HG03457 (cell line): ENCODE measurements around the gene ERP27.

Experiments
- ATAC-seq: cut with Tn5 transposase; IDR thresholded peaks from one replicate; pipeline ENCODE4 v1.9.1; 2021; ENCODE audit warnings: moderate number of reproducible peaks; ENCODE audit not compliant: unreplicated experiment

ERP27 gene

GRCh38 chr12:14905269-14906004 lies 32.9 kb downstream of the ERP27 start:
- ATAC-seq, result no peak

DNA sequence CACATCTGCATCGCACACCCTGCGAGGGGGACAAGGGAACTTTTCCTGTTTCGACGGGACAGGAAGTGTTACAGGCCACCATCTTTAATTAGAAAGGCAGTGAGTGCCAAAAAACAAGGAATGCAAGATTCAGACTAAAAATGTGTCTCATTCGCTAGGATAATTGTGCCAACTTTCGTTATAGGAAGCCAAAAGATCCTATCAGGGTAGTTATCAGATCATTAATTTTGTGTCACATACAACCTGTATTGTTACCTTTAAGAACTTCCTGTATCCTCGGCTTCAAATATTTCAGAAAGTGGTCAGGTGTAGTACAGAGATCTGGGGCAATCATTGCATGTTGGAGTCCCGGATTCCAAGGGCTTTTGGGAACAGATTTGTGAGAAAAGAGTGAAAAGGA lies 33.5 kb downstream of the ERP27 start:
- ATAC-seq, result no peak

DNA sequence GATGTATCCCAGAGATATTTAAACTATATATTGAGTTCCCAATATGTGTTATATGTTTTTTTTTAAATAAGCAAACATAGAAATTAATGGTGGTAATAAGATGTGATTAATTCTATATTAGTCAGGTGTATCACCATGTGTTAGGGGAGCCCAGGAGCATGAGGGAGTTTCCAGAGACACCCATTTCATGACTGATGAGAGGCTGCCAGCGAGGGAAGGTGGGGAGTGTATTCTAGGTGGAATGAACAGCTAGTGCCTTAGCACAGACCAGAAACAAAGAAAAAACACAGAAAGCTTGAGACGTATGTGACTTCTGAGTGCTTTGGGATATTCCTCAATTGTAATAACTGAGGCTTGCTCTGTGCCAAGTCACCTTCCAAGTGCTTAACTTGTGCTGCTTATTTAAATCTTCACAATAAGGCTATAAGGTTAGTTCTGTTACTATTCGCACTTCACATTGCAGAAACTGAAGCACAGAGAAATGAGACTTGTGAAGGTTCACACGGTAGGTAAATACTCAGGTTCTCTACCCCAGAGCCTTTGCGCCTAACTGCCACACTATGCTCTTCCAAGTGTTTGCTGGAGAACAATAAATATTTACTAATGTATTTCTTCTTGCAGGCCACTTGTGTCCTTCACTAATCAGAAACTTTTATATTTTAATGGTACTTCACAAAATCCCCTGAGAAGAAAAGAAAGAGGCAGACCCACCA lies 34.8 kb downstream of the ERP27 start:
- ATAC-seq, result no peak

GRCh38 chr12:14902465-14902864 lies 35.9 kb downstream of the ERP27 start:
- ATAC-seq, result no peak

DNA sequence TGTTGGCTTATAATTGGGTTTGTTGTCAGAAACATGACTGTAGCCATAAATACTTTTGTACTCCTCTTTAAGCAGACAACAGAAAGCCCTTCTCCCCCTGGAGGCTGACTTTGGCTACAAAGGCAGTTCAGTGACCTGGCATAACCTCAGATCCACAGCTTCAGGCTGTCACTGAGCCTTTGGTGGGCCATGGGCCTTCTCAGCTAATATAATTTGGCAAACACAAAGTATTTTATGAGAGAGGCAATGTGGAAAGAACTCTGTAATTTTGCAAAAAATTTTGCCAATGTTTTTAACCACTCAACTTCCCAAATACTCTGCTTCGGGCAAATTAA lies 37.1 kb downstream of the ERP27 start:
- no peak for ATAC-seq

- no peak for ATAC-seq
Observed at GRCh38 chr12:14900521-14901227, 37.7 kb downstream of the ERP27 start.

GRCh38 chr12:14896521-14897169 lies 41.7 kb downstream of the ERP27 start:
- ATAC-seq, result no peak

GRCh38 chr12:14893506-14894250 lies 44.7 kb downstream of the ERP27 start:
- no peak for ATAC-seq

- no peak for ATAC-seq
Observed at GRCh38 chr12:14892726-14893505, 45.4 kb downstream of the ERP27 start.

DNA sequence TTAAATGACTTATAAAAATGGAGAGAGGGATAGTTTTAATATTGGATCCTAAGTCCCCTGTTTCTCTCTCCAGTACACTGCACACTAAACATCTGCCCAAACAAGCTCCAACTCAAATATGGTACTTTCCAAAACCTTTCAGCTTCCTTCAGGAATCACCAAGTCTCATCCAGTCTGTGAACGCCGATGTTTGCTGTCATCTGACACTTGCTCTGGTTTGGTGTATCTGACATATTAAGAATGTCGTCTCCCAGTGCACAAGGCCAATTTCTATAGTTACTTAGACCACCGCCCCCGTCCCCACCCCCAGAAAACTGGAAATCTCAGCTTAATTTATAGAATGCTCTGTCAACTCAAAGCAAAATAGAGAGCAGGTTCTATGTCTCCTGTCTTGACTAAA lies 47.6 kb downstream of the ERP27 start:
- ATAC-seq, result no peak

DNA sequence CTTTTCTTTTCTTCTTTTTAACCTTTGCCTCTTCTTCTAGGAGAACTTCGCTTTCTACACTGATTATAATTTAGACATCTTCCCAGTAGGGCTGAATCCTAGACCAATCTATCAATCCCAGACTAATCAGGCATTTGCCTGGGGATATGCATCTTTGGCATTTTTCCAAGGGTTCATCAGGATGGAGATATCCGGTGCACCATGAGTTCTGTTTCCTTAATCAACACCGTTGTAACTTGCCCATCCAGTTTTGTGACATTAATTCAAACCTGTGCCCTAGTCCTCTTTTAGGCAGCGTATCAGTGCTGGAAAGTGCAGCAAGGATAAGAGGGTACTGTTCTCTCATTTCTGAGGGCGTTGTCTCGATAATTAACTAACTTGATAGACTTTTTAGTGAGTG lies 52.1 kb downstream of the ERP27 start:
- no peak for ATAC-seq

- no peak for ATAC-seq
Observed at GRCh38 chr12:14885718-14886221, 52.6 kb downstream of the ERP27 start, which contains the start of gene MGP. Gene MGP, minus strand, starts transcription at chr12:14885854. Its CDS starts 63 bp downstream, at chr12:14885791.

DNA sequence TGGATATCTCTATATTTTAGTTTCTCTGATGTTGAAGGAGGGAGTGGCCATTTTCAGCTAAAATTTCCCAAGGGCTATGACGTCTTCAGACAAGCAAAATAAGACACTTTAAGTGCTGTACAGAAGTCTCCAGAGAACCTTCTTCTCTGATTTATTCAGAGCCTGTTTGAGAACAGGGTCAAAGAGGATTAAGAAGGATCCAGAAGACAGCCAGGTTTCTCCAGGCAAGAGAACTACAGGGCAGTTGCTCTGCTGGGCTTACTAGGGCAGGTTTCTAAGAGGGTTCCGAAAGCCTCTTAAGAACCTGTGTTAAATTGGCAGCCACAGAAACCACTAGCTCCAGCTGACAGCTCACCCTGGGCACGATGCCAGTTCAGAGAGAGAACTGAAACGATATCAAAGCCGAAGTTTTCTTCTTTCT lies 53.9 kb downstream of the ERP27 start:
- peak; percentile 94 for ATAC-seq

GRCh38 chr12:14883686-14884085 lies 54.7 kb downstream of the ERP27 start:
- ATAC-seq, result no peak

DNA sequence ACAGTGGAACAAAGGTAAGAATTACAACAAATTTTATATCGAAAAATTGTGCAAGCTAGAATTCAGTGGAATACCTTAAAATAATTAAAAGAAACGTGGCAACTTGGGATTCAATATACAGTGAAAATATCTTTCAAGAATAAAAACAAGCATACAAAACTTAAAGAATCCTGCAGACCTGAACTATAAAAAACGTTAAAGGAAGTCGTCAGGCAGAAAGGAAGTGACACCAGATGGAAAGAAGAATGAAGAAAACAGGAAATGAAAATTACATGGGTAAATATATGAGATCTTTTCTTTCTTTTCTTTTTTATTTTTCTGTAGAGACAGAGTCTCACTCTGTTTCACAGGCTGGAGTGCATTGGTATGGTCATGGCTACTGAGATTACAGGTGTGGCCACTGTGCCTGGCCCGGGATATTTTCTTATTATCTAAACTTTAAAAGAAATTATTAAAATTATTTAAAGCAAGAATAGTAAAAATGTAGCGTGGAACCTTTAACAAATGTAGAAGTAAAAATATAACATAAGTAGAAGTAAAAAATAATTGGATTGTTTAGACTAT lies 57.4 kb downstream of the ERP27 start:
- no peak for ATAC-seq

DNA sequence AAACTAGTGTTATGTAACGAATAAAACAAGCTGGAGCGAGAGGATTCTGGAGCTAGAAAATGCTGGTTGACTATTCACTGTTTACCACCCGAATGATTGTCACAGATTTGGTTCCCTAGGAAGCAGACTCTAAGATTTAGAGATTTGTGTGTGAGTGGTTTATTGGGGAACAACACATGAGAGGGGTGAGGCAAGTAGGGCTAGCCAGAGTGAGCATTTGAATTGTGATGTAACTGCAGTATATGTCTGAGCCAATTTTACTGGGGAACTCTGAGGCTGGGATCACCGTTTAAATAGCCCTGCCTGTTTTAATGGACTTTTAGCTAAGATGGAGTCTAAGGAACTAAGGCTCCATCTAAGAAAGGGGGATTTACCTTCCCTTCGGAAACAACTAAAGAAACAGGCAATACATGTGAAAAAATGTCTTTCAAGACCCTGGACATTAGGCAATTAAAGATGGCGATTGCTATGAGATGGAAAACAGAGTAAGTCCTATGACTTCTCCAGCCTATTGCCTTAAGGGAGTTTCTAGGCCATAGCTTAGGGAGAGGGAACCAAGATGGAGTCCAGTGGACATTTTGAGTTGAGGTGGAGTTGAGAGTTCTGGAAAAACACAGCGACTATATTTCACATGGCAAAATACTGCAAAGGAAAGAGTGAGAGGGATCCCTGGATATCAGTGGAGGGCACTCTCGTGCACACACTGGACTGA lies 59.0 kb downstream of the ERP27 start:
- no peak for ATAC-seq

DNA sequence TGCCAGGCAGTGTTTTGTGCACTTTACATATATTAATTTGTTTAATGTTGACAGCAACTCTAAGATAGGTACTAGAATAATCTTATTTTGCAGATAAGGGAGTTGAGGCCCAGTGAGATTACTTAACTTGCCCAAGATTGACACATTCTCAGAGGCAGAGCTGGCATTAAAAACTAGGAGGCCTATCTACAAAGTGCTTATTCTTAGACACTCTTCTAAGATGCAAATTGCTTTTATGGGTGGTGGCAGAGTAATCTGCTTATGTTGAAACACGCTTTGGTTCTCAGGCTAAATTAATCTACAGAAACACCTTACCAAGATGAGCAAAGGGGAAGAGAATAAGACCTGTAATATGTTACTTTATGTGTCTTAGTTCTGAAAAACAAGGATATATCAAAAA lies 59.8 kb downstream of the ERP27 start:
- ATAC-seq, result no peak

GRCh38 chr12:14876833-14877232 lies 61.5 kb downstream of the ERP27 start:
- ATAC-seq, result no peak

- no peak for ATAC-seq
Observed at GRCh38 chr12:14874882-14875281, 63.5 kb downstream of the ERP27 start.
